A549 treated with Hydrocortisone at 1 μM for 4 hours (cell line): ENCODE results near the gene BRWD1. TPM values are rescaled to one million over a fixed set of nuclear protein-coding genes. Genes with fewer than 3 reads are reported as not detected.

Experiments
- total RNA-seq: library from RNA; stranded (reverse); fragments of 200-300 nt; extraction: Qiagen RNA extraction; gene quantifications from 5 replicates; pipeline ENCODE4 v1.2.3, GENCODE V29; 2022

Gene BRWD1
- total RNA-seq: 6.6 to 10.5 TPM (median 9.7 TPM) in 5 replicates

GRCh38 chr21:39313571-39314142, at the start of gene BRWD1:
Gene BRWD1, minus strand, starts transcription at chr21:39313632. Its CDS starts 141 bp downstream, at chr21:39313491.

DNA sequence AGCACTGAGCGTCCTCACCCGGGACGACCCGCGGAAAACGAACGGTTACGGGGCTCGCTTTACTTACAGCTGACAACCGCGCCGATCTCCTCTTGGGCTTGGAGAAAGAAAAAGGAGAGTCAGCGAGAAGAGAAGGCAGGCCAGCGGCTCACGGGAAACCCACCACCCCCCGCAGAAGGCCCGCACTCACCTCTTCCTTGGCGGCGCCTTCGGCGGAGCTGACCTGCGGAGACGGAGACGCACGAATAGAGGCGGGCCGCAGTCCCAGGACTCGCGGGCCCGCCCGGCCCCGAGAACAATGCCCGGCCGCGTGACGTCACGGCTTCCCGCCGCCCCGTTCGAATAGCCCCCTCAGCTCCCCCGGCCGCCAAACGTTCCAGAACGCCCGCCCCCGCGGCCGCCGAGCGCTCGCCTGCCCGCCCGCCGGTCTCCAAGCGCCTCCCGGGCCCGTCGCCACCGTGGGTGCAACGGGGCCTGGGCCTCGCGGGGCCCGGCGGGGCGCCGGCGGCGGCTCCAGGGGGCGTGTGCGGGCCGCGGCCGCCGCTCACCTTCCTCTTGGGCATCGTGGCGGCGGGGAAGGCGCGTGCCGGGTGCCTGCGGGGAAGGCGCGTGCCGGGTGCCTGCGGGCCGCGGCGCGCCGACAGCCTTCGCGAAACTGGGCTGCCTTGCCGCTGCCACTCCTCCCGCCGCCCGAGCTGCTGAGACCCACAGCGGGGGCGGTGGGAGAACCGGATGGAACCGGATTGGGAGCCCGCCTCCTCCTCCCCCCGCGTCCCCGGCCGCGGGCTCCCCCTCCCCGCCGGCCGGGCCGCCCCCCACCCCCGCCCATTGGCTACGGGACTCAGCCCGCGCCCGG, 35.2 kb upstream of the BRWD1 start, which contains the start of gene HMGN1:
Gene HMGN1 (minus strand): TSS at position 734 of the 856 bp plus-strand sequence. CDS start 171 bp downstream, at position 563.

DNA sequence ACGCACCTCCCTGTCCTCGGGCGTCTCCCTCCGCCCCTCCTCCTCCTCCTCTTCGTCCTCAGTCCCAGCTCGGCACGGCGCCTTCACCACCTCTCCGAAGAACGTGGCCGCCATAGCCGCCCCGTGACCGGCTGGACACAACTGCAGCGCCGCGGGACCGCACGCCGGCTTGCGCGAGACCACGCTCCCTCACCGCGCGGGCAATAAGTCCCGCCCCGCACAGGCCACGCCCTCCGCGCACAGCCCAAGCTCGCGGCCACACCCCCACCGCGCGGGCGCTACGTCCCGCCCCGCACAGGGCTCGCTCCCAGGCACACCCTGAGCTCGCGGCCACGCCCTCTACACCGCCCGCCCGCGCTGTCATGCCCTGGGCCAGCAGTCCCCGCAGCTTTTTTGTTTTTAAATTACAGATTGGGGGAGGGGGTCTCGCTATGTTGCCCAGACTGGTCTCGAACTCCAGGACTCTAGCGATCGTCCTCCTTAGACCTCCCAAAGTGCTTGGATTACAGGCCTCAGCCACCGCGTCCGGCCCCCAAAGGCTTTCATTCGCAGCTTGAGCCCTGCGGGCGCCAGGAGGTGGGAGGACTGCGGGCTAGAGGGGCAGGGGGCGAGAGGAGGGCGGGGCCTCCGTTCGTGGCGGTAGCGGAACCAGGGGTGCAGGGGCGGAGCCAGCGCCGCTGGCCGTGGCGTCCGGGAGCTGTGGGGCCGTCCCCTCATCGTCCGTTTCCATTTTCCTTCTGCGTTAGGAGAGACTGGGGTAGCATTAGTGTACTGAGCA, 130.0 kb downstream of the BRWD1 start, which contains the start of gene PSMG1:
Gene PSMG1 (minus strand): TSS at position 180 of the 778 bp plus-strand sequence. CDS start 66 bp downstream, at position 114.

Other genes with a start within 250 kb of the BRWD1 start
- gene PSMG1, start 130.2 kb downstream of the BRWD1 start, total RNA-seq: 73.7 to 92.6 TPM (median 87.5 TPM) in 5 replicates
- gene HMGN1, start 35.5 kb upstream of the BRWD1 start, total RNA-seq: 159 to 177 TPM (median 163 TPM) in 5 replicates
- gene LCA5L, start 132.1 kb upstream of the BRWD1 start, total RNA-seq: 1.3 to 1.8 TPM (median 1.6 TPM) in 5 replicates
- 0.27 to 2.3 TPM (median 0.79 TPM) in 5 replicates for gene SH3BGR, start 138.3 kb upstream of the BRWD1 start, total RNA-seq